Ovary (tissue), 9 donors: ENCODE data around the gene BCL7A. TPM values are rescaled to one million over a fixed set of nuclear protein-coding genes. Genes with fewer than 3 reads are reported as not detected.

Source experiments
- DNase-seq, 5 donors: peaks; one replicate each; pipeline ENCODE4 v3.0.0-alpha.2; 2019 to 2020
- H3K27ac ChIP-seq, 2 donors: fragments of 200-600 bp; one replicate each; pipeline versions ENCODE4 v1.5.1 to v1.8.0; 2019 to 2022
- H3K27me3 ChIP-seq: fragments of 200-600 bp; one replicate; pipeline ENCODE4 v1.8.0; 2022
- H3K36me3 ChIP-seq: fragments of 200-600 bp; sonication (generic); one replicate; pipeline ENCODE4 v1.5.1; 2019
- H3K4me1 ChIP-seq: one replicate; pipeline ENCODE4 v1.8.1; 2013; ENCODE audit warnings: mild to moderate bottlenecking, moderate library complexity; ENCODE audit not compliant: insufficient read depth
- H3K4me3 ChIP-seq: fragments of 200-600 bp; sonication (generic); one replicate; pipeline ENCODE4 v1.5.1; 2017
- H3K9me3 ChIP-seq, 2 donors: fragments of 200-600 bp in 1 of 2; sonication (generic) in 1 of 2; one replicate each; pipeline versions ENCODE4 v1.5.1 to v1.8.1; 2013 to 2019; ENCODE audit warnings: mild to moderate bottlenecking in 1 of 2, moderate library complexity in 1 of 2
- EP300 ChIP-seq: sonication (generic); formaldehyde crosslinking; IDR thresholded peaks from one replicate; pipeline ENCODE4 v1.6.1; 2017; ENCODE audit warnings: antibody characterized with exemption
- POLR2A ChIP-seq: fragments of 450-650 bp; IDR thresholded peaks from one replicate; pipeline ENCODE4 v1.6.1; 2017; ENCODE audit warnings: antibody characterized with exemption, mild to moderate bottlenecking, moderate library complexity
- WGBS, 3 donors: extraction: QIAGEN DNeasy Blood & Tissue Kit in 1 of 3; methylation state at CpG; one replicate each; pipeline versions ENCODE4 v1.1.5 to v1.1.7; 2013 to 2017; 5-methylcytosine and 5-hydroxymethylcytosine counted together
- intact Hi-C, 4 donors: fragments of 100-400 bp; cut with DNase I; formaldehyde crosslinking; loops; one replicate each; pipeline versions ENCODE4 v1.11.0 to v1.15.1; 2022 to 2023
- polyA plus RNA-seq, 2 donors: library from polyadenylated mRNA; stranded (reverse); fragments of 200-250 nt in 1 of 2; fragments of 350-450 nt in 1 of 2; fragmentation: Illumina TruSeq in 1 of 2; extraction: RNeasy Lipid Tissue Mini Kit (QIAGEN cat#74804) in 1 of 2; gene quantifications; one replicate each; pipeline ENCODE4 v1.2.3, GENCODE V29; 2013 to 2014
- total RNA-seq, 7 donors: library from RNA; depleted of rRNA in 2 of 7; stranded (reverse); fragments of >200 nt in 2 of 7; fragmentation: NEBNext Ultra II Directional in 3 of 7; extraction: Animal tissue kit (Norgen Biotek cat#: 25700) in 3 of 7; gene quantifications; one replicate each; pipeline versions ENCODE4 v1.1.0 to v1.2.4, GENCODE V29; 2016 to 2023
- TF ChIP-seq, protein P1 (sequence below), 3 donors: fragments of 450-650 bp in 2 of 3; fragments of 200-600 bp in 1 of 3; IDR thresholded peaks; one replicate each; pipeline versions ENCODE4 v1.5.1 to v1.8.0; 2016 to 2022; ENCODE audit warnings: antibody characterized with exemption in 3 of 3, mild to moderate bottlenecking in 1 of 3
- donor health status: DM: no; HTN: no; CAD: no; lungs with moderate emphysema.
- donor health status: DM: no; HTN: no; CAD: no.
- donor health status: Bipolar disorder and iron deficiency.
- donor health status: DM: yes; HTN: yes; CAD: no.
- donor health status: DM: no; HTN: no; CAD: no.
- donor health status: DM: yes; HTN: yes; CAD: no.

Gene BCL7A
- total and polyA plus RNA-seq, 9 donors, result 4.4 to 9.1 (median 6.4) TPM

- Histone ChIP-seq H3K4me1 (peaks cover 20% of the 10 kb centered on the region), H3K27ac (no peak overlapping the region)
- no peak for DNase-seq
Measured at GRCh38 chr12:122111089-122111641, 89.5 kb downstream of the BCL7A start.

More at GRCh38 chr12:122111089-122111641, 89.5 kb downstream of the BCL7A start:
- TF ChIP-seq EP300 (no peak), POLR2A (no peak)
- TF ChIP-seq, protein P1, sequence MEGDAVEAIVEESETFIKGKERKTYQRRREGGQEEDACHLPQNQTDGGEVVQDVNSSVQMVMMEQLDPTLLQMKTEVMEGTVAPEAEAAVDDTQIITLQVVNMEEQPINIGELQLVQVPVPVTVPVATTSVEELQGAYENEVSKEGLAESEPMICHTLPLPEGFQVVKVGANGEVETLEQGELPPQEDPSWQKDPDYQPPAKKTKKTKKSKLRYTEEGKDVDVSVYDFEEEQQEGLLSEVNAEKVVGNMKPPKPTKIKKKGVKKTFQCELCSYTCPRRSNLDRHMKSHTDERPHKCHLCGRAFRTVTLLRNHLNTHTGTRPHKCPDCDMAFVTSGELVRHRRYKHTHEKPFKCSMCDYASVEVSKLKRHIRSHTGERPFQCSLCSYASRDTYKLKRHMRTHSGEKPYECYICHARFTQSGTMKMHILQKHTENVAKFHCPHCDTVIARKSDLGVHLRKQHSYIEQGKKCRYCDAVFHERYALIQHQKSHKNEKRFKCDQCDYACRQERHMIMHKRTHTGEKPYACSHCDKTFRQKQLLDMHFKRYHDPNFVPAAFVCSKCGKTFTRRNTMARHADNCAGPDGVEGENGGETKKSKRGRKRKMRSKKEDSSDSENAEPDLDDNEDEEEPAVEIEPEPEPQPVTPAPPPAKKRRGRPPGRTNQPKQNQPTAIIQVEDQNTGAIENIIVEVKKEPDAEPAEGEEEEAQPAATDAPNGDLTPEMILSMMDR (IDR thresholded peaks at IDR 0.05), result no peak
- intact Hi-C loops, result no loop called here
- Histone ChIP-seq H3K4me3 (no peak overlapping the region), H3K9me3 (no peaks in the 10 kb centered on the region), H3K36me3 (no peaks in the 10 kb centered on the region), H3K27me3 (no peaks in the 10 kb centered on the region)
- WGBS, 3 donors, result 61 to 67% (median 66%) methylated on average over 2 of the region's 2 CpGs

Other genes with a start within 250 kb of the BCL7A start
- gene RHOF, start 228.2 kb upstream of the BCL7A start, total RNA-seq, result 10 to 100 TPM in 6 of 7 donors, 1 to 10 TPM in 1; 9.3 to 37.3 (median 18.2) TPM
- gene RHOF, start 228.2 kb upstream of the BCL7A start, polyA plus RNA-seq, result 1 to 10 TPM; 3.7 to 7.9 TPM
- gene SETD1B, start 217.9 kb upstream of the BCL7A start, total RNA-seq, result 10 to 100 TPM in 5 of 7 donors, 1 to 10 TPM in 2; 8.7 to 44.6 (median 31.7) TPM
- 10 to 100 TPM in 1 of 2 donors, 1 to 10 TPM in 1; 6.2 to 15.5 TPM for gene SETD1B, start 217.9 kb upstream of the BCL7A start, polyA plus RNA-seq
- gene HPD, start 163.0 kb upstream of the BCL7A start, total RNA-seq, result 1 to 10 TPM; 1.2 to 7.2 (median 4.4) TPM
- 1 to 10 TPM; 1.3 to 4.0 TPM for gene HPD, start 163.0 kb upstream of the BCL7A start, polyA plus RNA-seq
- gene PSMD9, start 133.1 kb upstream of the BCL7A start, total RNA-seq, result 10 to 100 TPM; 24.4 to 57.0 (median 35.5) TPM
- 10 to 100 TPM; 25.6 to 58.7 TPM for gene PSMD9, start 133.1 kb upstream of the BCL7A start, polyA plus RNA-seq
- gene CFAP251, start 103.3 kb upstream of the BCL7A start, total RNA-seq, result 10 to 100 TPM in 1 of 7 donors, 1 to 10 TPM in 6; 2.7 to 28.7 (median 8.2) TPM
- 1 to 10 TPM; 1.2 to 5.5 TPM for gene CFAP251, start 103.3 kb upstream of the BCL7A start, polyA plus RNA-seq
- 100 to 1,000 TPM in 2 of 7 donors, 10 to 100 TPM in 5; 23.2 to 111 (median 85.9) TPM for gene MLXIP, start 56.9 kb downstream of the BCL7A start, total RNA-seq
- gene MLXIP, start 56.9 kb downstream of the BCL7A start, polyA plus RNA-seq, result 10 to 100 TPM; 34.0 to 43.7 TPM
- not detected for gene IL31, start 152.3 kb downstream of the BCL7A start, total RNA-seq
- not detected for gene IL31, start 152.3 kb downstream of the BCL7A start, polyA plus RNA-seq
- gene LRRC43, start 161.2 kb downstream of the BCL7A start, total RNA-seq, result 10 to 100 TPM in 1 of 7 donors, 1 to 10 TPM in 4, under 1 TPM in 1, not detected in 1; 0.50 to 12.9 (median 1.3) TPM
- under 1 TPM; 0.47 to 0.56 TPM for gene LRRC43, start 161.2 kb downstream of the BCL7A start, polyA plus RNA-seq
- gene B3GNT4, start 181.8 kb downstream of the BCL7A start, total RNA-seq, result under 1 TPM in 1 of 7 donors, not detected in 6; 0.15 TPM
- gene B3GNT4, start 181.8 kb downstream of the BCL7A start, polyA plus RNA-seq, result under 1 TPM in 1 of 2 donors, not detected in 1; 0.42 TPM
- gene DIABLO, start 204.2 kb downstream of the BCL7A start, total RNA-seq, result 10 to 100 TPM; 35.9 to 61.1 (median 40.2) TPM
- 10 to 100 TPM; 41.1 to 92.1 TPM for gene DIABLO, start 204.2 kb downstream of the BCL7A start, polyA plus RNA-seq
- 10 to 100 TPM; 11.9 to 15.7 (median 13.1) TPM for gene VPS33A, start 244.6 kb downstream of the BCL7A start, total RNA-seq
- gene VPS33A, start 244.6 kb downstream of the BCL7A start, polyA plus RNA-seq, result 10 to 100 TPM in 1 of 2 donors, 1 to 10 TPM in 1; 9.4 to 22.5 TPM